Liver (tissue), 9 donors: ENCODE data around the gene CEMIP. TPM values are rescaled to one million over a fixed set of nuclear protein-coding genes. Genes with fewer than 3 reads are reported as not detected.

Source experiments
- DNase-seq: peaks from one replicate; pipeline ENCODE4 v3.0.0-alpha.2; 2017; ENCODE audit warnings: low spot score
- H3K27ac ChIP-seq, 2 donors: one replicate each; pipeline ENCODE4 v1.7.0; 2013; ENCODE audit warnings: inconsistent platforms in 2 of 2, low read length in 2 of 2, control low read depth in 1 of 2, low read depth in 1 of 2, mild to moderate bottlenecking in 1 of 2
- H3K27me3 ChIP-seq, 4 donors: one replicate each; pipeline versions ENCODE4 v1.6.1 to v1.7.0; 2013; ENCODE audit warnings: low read length in 3 of 4, inconsistent platforms in 1 of 4, mild to moderate bottlenecking in 1 of 4, moderate library complexity in 1 of 4; ENCODE audit not compliant: control insufficient read depth in 4 of 4, insufficient read depth in 4 of 4
- H3K36me3 ChIP-seq, 4 donors: one replicate each; pipeline versions ENCODE4 v1.6.1 to v1.7.0; 2013; ENCODE audit warnings: low read length in 3 of 4, mild to moderate bottlenecking in 3 of 4, low read depth in 1 of 4, moderate library complexity in 1 of 4; ENCODE audit not compliant: control insufficient read depth in 4 of 4, insufficient read depth in 3 of 4
- H3K4me1 ChIP-seq, 4 donors: one replicate each; pipeline versions ENCODE4 v1.6.1 to v1.7.0; 2013; ENCODE audit warnings: low read length in 3 of 4, mild to moderate bottlenecking in 3 of 4, moderate library complexity in 1 of 4; ENCODE audit not compliant: control insufficient read depth in 4 of 4, insufficient read depth in 4 of 4
- H3K4me3 ChIP-seq, 3 donors: one replicate each; pipeline versions ENCODE4 v1.6.1 to v1.7.0; 2013; ENCODE audit warnings: low read length in 3 of 3, control low read depth in 1 of 3, low read depth in 1 of 3, mild to moderate bottlenecking in 1 of 3
- H3K9ac ChIP-seq, 2 donors: one replicate each; pipeline ENCODE4 v1.7.0; 2013; ENCODE audit warnings: low read length in 2 of 2, mild to moderate bottlenecking in 2 of 2, moderate library complexity in 2 of 2, control low read depth in 1 of 2, low read depth in 1 of 2
- H3K9me3 ChIP-seq, 4 donors: one replicate each; pipeline versions ENCODE4 v1.6.1 to v1.7.0; 2013; ENCODE audit warnings: low read length in 3 of 4; ENCODE audit not compliant: control insufficient read depth in 4 of 4
- ATF3 ChIP-seq: IDR thresholded peaks from 2 replicates; pipeline ENCODE4 v1.6.1; 2016; ENCODE audit warnings: antibody characterized with exemption
- EGR1 ChIP-seq, 2 donors: IDR thresholded peaks; 2 replicates each; pipeline ENCODE4 v1.6.1; 2016 to 2018; ENCODE audit warnings: antibody characterized with exemption in 2 of 2, low read depth in 2 of 2
- FOXA2 ChIP-seq: IDR thresholded peaks from 2 replicates; pipeline ENCODE4 v1.6.1; 2016; ENCODE audit warnings: antibody characterized with exemption
- GABPA ChIP-seq, 2 donors: IDR thresholded peaks in 1 of 2; conservative IDR thresholded peaks in 1 of 2; 2 replicates each; pipeline ENCODE4 v1.6.1; 2016; ENCODE audit warnings: antibody characterized with exemption in 2 of 2, mild to moderate bottlenecking in 1 of 2, moderate library complexity in 1 of 2
- MAX ChIP-seq: IDR thresholded peaks from 2 replicates; pipeline ENCODE4 v1.6.1; 2016; ENCODE audit warnings: antibody characterized with exemption
- RXRA ChIP-seq, 2 donors: IDR thresholded peaks; 2 replicates each; pipeline ENCODE4 v1.6.1; 2017 to 2018; ENCODE audit warnings: antibody characterized with exemption in 2 of 2, mild to moderate bottlenecking in 1 of 2
- SP1 ChIP-seq: IDR thresholded peaks from 2 replicates; pipeline ENCODE4 v1.6.1; 2018; ENCODE audit warnings: antibody characterized with exemption, mild to moderate bottlenecking
- YY1 ChIP-seq: IDR thresholded peaks from 2 replicates; pipeline ENCODE4 v1.6.1; 2016; ENCODE audit warnings: antibody characterized with exemption, mild to moderate bottlenecking
- WGBS: extraction: QIAGEN DNeasy Blood & Tissue Kit; methylation state at CpG from one replicate; pipeline ENCODE4 v1.1.7; 2013; 5-methylcytosine and 5-hydroxymethylcytosine counted together
- polyA plus RNA-seq, 2 donors: library from polyadenylated mRNA; stranded (reverse) in 1 of 2; unstranded in 1 of 2; fragments of 200-250 nt in 1 of 2; fragments of >200 nt in 1 of 2; fragmentation: Nextera tagmentation in 1 of 2; extraction: Ambion mirVana in 1 of 2; gene quantifications; one replicate each; pipeline versions ENCODE4 v1.2.1 to v1.2.3, GENCODE V29; 2013 to 2015
- total RNA-seq, 2 donors: library from RNA; depleted of rRNA; stranded (reverse); fragments of >200 nt; gene quantifications; one replicate each; pipeline ENCODE4 v1.2.3, GENCODE V29; 2014
- TF ChIP-seq, protein P1 (sequence below): IDR thresholded peaks from 2 replicates; pipeline ENCODE4 v1.6.1; 2016; ENCODE audit warnings: antibody characterized with exemption, mild to moderate bottlenecking
- TF ChIP-seq, protein P2 (sequence below): fragments of 150-350 bp; IDR thresholded peaks from 2 replicates; pipeline ENCODE4 v1.5.1; 2017; ENCODE audit warnings: improper control_type of control experiment, low read depth, low read length; ENCODE audit not compliant: missing input control
- donor health status: healthy.
- donor health status: healthy.
- donor health status: healthy.
- donor health status: healthy.
- donor health status: healthy.

Gene CEMIP
- total and polyA plus RNA-seq, 4 donors, result under 0.01 to 0.89 (median 0.21) TPM

GRCh38 chr15:80732818-80733217 lies 46.4 kb upstream of the CEMIP start:
- Histone ChIP-seq H3K36me3 (no peaks in the 10 kb centered on the region), H3K9me3 (no peaks in the 10 kb centered on the region), H3K27me3 (no peaks in the 10 kb centered on the region), H3K4me1 (no peaks in the 10 kb centered on the region), H3K4me3 (no peak overlapping the region), H3K9ac (no peak overlapping the region), H3K27ac (no peak overlapping the region)
- WGBS, result 94% methylated on average over 5 of the region's 5 CpGs
- no peak for TF ChIP-seq YY1
- TF ChIP-seq, protein P1, sequence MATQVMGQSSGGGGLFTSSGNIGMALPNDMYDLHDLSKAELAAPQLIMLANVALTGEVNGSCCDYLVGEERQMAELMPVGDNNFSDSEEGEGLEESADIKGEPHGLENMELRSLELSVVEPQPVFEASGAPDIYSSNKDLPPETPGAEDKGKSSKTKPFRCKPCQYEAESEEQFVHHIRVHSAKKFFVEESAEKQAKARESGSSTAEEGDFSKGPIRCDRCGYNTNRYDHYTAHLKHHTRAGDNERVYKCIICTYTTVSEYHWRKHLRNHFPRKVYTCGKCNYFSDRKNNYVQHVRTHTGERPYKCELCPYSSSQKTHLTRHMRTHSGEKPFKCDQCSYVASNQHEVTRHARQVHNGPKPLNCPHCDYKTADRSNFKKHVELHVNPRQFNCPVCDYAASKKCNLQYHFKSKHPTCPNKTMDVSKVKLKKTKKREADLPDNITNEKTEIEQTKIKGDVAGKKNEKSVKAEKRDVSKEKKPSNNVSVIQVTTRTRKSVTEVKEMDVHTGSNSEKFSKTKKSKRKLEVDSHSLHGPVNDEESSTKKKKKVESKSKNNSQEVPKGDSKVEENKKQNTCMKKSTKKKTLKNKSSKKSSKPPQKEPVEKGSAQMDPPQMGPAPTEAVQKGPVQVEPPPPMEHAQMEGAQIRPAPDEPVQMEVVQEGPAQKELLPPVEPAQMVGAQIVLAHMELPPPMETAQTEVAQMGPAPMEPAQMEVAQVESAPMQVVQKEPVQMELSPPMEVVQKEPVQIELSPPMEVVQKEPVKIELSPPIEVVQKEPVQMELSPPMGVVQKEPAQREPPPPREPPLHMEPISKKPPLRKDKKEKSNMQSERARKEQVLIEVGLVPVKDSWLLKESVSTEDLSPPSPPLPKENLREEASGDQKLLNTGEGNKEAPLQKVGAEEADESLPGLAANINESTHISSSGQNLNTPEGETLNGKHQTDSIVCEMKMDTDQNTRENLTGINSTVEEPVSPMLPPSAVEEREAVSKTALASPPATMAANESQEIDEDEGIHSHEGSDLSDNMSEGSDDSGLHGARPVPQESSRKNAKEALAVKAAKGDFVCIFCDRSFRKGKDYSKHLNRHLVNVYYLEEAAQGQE, result no peak
- TF ChIP-seq SP1, result no peak
- TF ChIP-seq EGR1 (IDR thresholded peaks at IDR 0.05; ENCODE audit: low read depth in 2 of 2), result no peak
- no peak for TF ChIP-seq FOXA2
- TF ChIP-seq ATF3, result no peak
- TF ChIP-seq, protein P2, sequence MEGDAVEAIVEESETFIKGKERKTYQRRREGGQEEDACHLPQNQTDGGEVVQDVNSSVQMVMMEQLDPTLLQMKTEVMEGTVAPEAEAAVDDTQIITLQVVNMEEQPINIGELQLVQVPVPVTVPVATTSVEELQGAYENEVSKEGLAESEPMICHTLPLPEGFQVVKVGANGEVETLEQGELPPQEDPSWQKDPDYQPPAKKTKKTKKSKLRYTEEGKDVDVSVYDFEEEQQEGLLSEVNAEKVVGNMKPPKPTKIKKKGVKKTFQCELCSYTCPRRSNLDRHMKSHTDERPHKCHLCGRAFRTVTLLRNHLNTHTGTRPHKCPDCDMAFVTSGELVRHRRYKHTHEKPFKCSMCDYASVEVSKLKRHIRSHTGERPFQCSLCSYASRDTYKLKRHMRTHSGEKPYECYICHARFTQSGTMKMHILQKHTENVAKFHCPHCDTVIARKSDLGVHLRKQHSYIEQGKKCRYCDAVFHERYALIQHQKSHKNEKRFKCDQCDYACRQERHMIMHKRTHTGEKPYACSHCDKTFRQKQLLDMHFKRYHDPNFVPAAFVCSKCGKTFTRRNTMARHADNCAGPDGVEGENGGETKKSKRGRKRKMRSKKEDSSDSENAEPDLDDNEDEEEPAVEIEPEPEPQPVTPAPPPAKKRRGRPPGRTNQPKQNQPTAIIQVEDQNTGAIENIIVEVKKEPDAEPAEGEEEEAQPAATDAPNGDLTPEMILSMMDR, result no peak
- no peak for TF ChIP-seq MAX
- DNase-seq, result no peak

- Histone ChIP-seq H3K9me3 (no peaks in the 10 kb centered on the region), H3K4me1 (no peaks in the 10 kb centered on the region), H3K36me3 (no peaks in the 10 kb centered on the region), H3K27me3 (no peaks in the 10 kb centered on the region), H3K4me3 (no peak overlapping the region), H3K27ac (no peak overlapping the region), H3K9ac (no peak overlapping the region)
- WGBS, result 72% methylated on average over 1 of the region's 1 CpG
- TF ChIP-seq SP1 (no peak), YY1 (no peak), GABPA (IDR thresholded peaks at IDR 0.05 in 1 of 2, conservative IDR thresholded peaks at IDR 0.05 in 1 of 2) (no peak), RXRA (IDR thresholded peaks at IDR 0.05) (no peak), MAX (no peak)
- TF ChIP-seq, protein P1, result no peak
- TF ChIP-seq, protein P2, result no peak
- no peak for DNase-seq
Measured at GRCh38 chr15:80733460-80733859, 45.7 kb upstream of the CEMIP start.
